CD14-positive monocyte (primary cell): ENCODE data around the gene THSD4. TPM values are rescaled to one million over a fixed set of nuclear protein-coding genes. Genes with fewer than 3 reads are reported as not detected.

Source experiments
- DNase-seq, 3 donors: peaks; one replicate each; pipeline ENCODE4 v3.0.0-alpha.2; 2011 to 2022
- H2AFZ ChIP-seq: 2 replicates; pipeline ENCODE4 v1.6.0; 2012; ENCODE audit warnings: mild to moderate bottlenecking, low read depth, low read length, inconsistent platforms; ENCODE audit not compliant: insufficient read depth, poor library complexity, severe bottlenecking
- H3K27ac ChIP-seq, 2 donors: 1 replicate in 1 of 2; 2 replicates in 1 of 2; pipeline ENCODE4 v1.5.1; 2012 to 2013; ENCODE audit warnings: low read length in 2 of 2, control low read depth in 1 of 2, inconsistent platforms in 1 of 2, low read depth in 1 of 2, mild to moderate bottlenecking in 1 of 2
- H3K27me3 ChIP-seq, 2 donors: one replicate each; pipeline versions ENCODE4 v1.6.0 to v1.6.1; 2011 to 2013; ENCODE audit warnings: low read length in 2 of 2; ENCODE audit not compliant: control insufficient read depth in 2 of 2, insufficient read depth in 2 of 2
- H3K36me3 ChIP-seq, 2 donors: replicated peaks in 1 of 2; 1 replicate in 1 of 2; 2 replicates in 1 of 2; pipeline versions ENCODE4 v1.5.1 to v1.6.1; 2012 to 2013; ENCODE audit warnings: low read length in 2 of 2, control low read depth in 1 of 2, inconsistent platforms in 1 of 2, mild to moderate bottlenecking in 1 of 2; ENCODE audit not compliant: insufficient read depth in 2 of 2, control insufficient read depth in 1 of 2
- H3K4me1 ChIP-seq, 2 donors: 1 replicate in 1 of 2; 2 replicates in 1 of 2; pipeline versions ENCODE4 v1.5.1 to v1.6.1; 2012 to 2013; ENCODE audit warnings: low read length in 2 of 2, control low read depth in 1 of 2, inconsistent platforms in 1 of 2, mild to moderate bottlenecking in 1 of 2, moderate library complexity in 1 of 2; ENCODE audit not compliant: insufficient read depth in 2 of 2, control insufficient read depth in 1 of 2
- H3K4me2 ChIP-seq: replicated peaks from 2 replicates; pipeline ENCODE3; 2012; ENCODE audit warnings: low read length, moderate library complexity, mild to moderate bottlenecking; ENCODE audit not compliant: poor library complexity, severe bottlenecking; ENCODE audit errors: extremely low read depth
- H3K4me3 ChIP-seq, 3 experiments: fragments of 200-600 bp in 1 of 3; sonication (generic) in 1 of 3; replicated peaks in 1 of 3; 1 replicate in 2 of 3; 2 replicates in 1 of 3; pipeline ENCODE4 v1.5.1; 2011 to 2013; ENCODE audit warnings: low read length in 3 of 3, mild to moderate bottlenecking in 3 of 3, control low read depth in 2 of 3, low read depth in 2 of 3, inconsistent platforms in 1 of 3, moderate library complexity in 1 of 3
- H3K79me2 ChIP-seq: 2 replicates; pipeline ENCODE4 v1.6.0; 2012; ENCODE audit warnings: mild to moderate bottlenecking, control low read depth, inconsistent platforms, low read length, moderate library complexity; ENCODE audit not compliant: insufficient read depth
- H3K9ac ChIP-seq: 2 replicates; pipeline ENCODE4 v1.6.0; 2017; ENCODE audit warnings: low read length, mild to moderate bottlenecking; ENCODE audit not compliant: insufficient read depth, poor library complexity, severe bottlenecking
- H3K9me3 ChIP-seq, 2 donors: replicated peaks in 1 of 2; 1 replicate in 1 of 2; 2 replicates in 1 of 2; pipeline versions ENCODE4 v1.5.1 to v1.6.1; 2012 to 2013; ENCODE audit warnings: low read length in 2 of 2, control low read depth in 1 of 2; ENCODE audit not compliant: control insufficient read depth in 1 of 2, insufficient read depth in 1 of 2
- H4K20me1 ChIP-seq: 2 replicates; pipeline ENCODE4 v1.6.0; 2012; ENCODE audit warnings: mild to moderate bottlenecking, low read length, control low read depth, moderate library complexity; ENCODE audit not compliant: insufficient read depth
- H3K27ac Mint-ChIP-seq, 7 donors: one replicate each; pipeline ENCODE4 v1.8.0; 2020; ENCODE audit warnings: mild to moderate bottlenecking in 7 of 7, mixed read lengths in 7 of 7, moderate library complexity in 6 of 7, inconsistent platforms in 2 of 7
- H3K27me3 Mint-ChIP-seq, 3 donors: one replicate each; pipeline ENCODE4 v1.8.0; 2021 to 2022; ENCODE audit warnings: low read depth in 3 of 3, mild to moderate bottlenecking in 3 of 3, mixed read lengths in 3 of 3, moderate library complexity in 3 of 3, inconsistent platforms in 1 of 3
- H3K36me3 Mint-ChIP-seq, 2 donors: one replicate each; pipeline ENCODE4 v1.8.0; 2020; ENCODE audit warnings: mixed read lengths in 2 of 2, inconsistent platforms in 1 of 2, mild to moderate bottlenecking in 1 of 2
- H3K4me1 Mint-ChIP-seq: one replicate; pipeline ENCODE4 v1.8.0; 2020; ENCODE audit warnings: mild to moderate bottlenecking, mixed read lengths
- H3K4me3 Mint-ChIP-seq, 2 donors: one replicate each; pipeline ENCODE4 v1.8.0; 2020; ENCODE audit warnings: mild to moderate bottlenecking in 2 of 2, mixed read lengths in 2 of 2, moderate library complexity in 1 of 2
- H3K9me3 Mint-ChIP-seq, 7 donors: one replicate each; pipeline ENCODE4 v1.8.0; 2020 to 2022; ENCODE audit warnings: mixed read lengths in 7 of 7, mild to moderate bottlenecking in 6 of 7, moderate library complexity in 6 of 7, inconsistent platforms in 2 of 7
- CTCF ChIP-seq: fragments of 200-600 bp; IDR thresholded peaks from one replicate; pipeline ENCODE4 v1.8.0; 2022; ENCODE audit warnings: antibody characterized with exemption, mild to moderate bottlenecking
- WGBS: methylation state at CpG from one replicate; pipeline ENCODE4 v1.1.5; 2013; ENCODE audit warnings: missing lambda C conversion rate; ENCODE audit not compliant: insufficient coverage; 5-methylcytosine and 5-hydroxymethylcytosine counted together
- intact Hi-C, 2 donors: fragments of 100-400 bp; cut with micrococcal nuclease; formaldehyde crosslinking; loops; one replicate each; pipeline versions ENCODE4 v1.15.0 to v1.15.1; 2023
- polyA plus RNA-seq, 3 donors: library from polyadenylated mRNA; depleted of rRNA in 1 of 3; unstranded in 2 of 3; stranded (reverse) in 1 of 3; fragments of 300-500 nt in 2 of 3; fragments of >200 nt in 1 of 3; fragmentation: Illumina TruSeq in 2 of 3; gene quantifications; 1 replicate in 2 of 3; 2 replicates in 1 of 3; pipeline ENCODE4 v1.2.3, GENCODE V29; 2012 to 2021

Gene THSD4
- polyA plus RNA-seq, 3 donors, result not detected

GRCh38 chr15:71820127-71820526 is 704.9 kb downstream of the THSD4 start:
- H3K4me3 ChIP-seq, result no peak overlapping the region
- H3K9me3 ChIP-seq, result peaks cover 23 to 42% of the 10 kb centered on the region in 2 donors
- Mint-ChIP-seq H3K4me1 (no peaks in the 10 kb centered on the region), H3K4me3 (no peak overlapping the region), H3K36me3 (peaks cover 16 to 26% of the 10 kb centered on the region in 2 donors), H3K27ac (no peak overlapping the region), H3K27me3 (peaks cover 0 to 1% (median 0%) of the 10 kb centered on the region in 3 donors), H3K9me3 (peaks cover 24 to 53% (median 39%) of the 10 kb centered on the region in 7 donors)
- H4K20me1 ChIP-seq, result no peaks in the 10 kb centered on the region
- H3K27me3 ChIP-seq, result no peaks in the 10 kb centered on the region
- H3K27ac ChIP-seq, result no peak overlapping the region
- WGBS, result no CpG with 5 or more reads among the region's 1 CpG
- H3K4me1 ChIP-seq, result no peaks in the 10 kb centered on the region
- peaks cover 0 to 31% of the 10 kb centered on the region in 2 donors for H3K36me3 ChIP-seq
- H3K4me2 ChIP-seq, result no peak overlapping the region
- intact Hi-C loops, result no loop called here
- no peak overlapping the region for H2AFZ ChIP-seq
- TF ChIP-seq CTCF, result no peak
- no peak for DNase-seq
- H3K79me2 ChIP-seq, result no peaks in the 10 kb centered on the region
- H3K9ac ChIP-seq, result no peak overlapping the region

GRCh38 chr15:71821547-71822129 is 706.4 kb downstream of the THSD4 start:
- no peaks in the 10 kb centered on the region for H4K20me1 ChIP-seq
- no peaks in the 10 kb centered on the region for H3K79me2 ChIP-seq
- no peaks in the 10 kb centered on the region for H3K27me3 ChIP-seq
- H3K4me3 Mint-ChIP-seq, result no peak overlapping the region
- H3K27ac Mint-ChIP-seq, result no peak overlapping the region
- no peak for DNase-seq
- TF ChIP-seq CTCF, result no peak
- intact Hi-C loops, result no loop called here
- WGBS, result 88% methylated on average over 3 of the region's 5 CpGs
- H3K4me3 ChIP-seq, result no peak overlapping the region
- H3K9me3 Mint-ChIP-seq, result peaks cover 24 to 56% (median 39%) of the 10 kb centered on the region in 7 donors
- no peak overlapping the region for H3K4me2 ChIP-seq
- H3K9ac ChIP-seq, result no peak overlapping the region
- H3K27me3 Mint-ChIP-seq, result peaks cover 0 to 1% (median 0%) of the 10 kb centered on the region in 3 donors
- H3K27ac ChIP-seq, result no peak overlapping the region
- no peaks in the 10 kb centered on the region for H3K4me1 ChIP-seq
- no peaks in the 10 kb centered on the region for H3K4me1 Mint-ChIP-seq
- H3K36me3 Mint-ChIP-seq, result peaks cover 28 to 36% of the 10 kb centered on the region in 2 donors
- no peak overlapping the region for H2AFZ ChIP-seq
- peaks cover 4 to 46% of the 10 kb centered on the region in 2 donors for H3K36me3 ChIP-seq
- peaks cover 23 to 42% of the 10 kb centered on the region in 2 donors for H3K9me3 ChIP-seq
